Inferior parietal cortex (tissue), 1 donor: Measurements from ENCODE around the gene CEP104.

ENCODE experiments used
- DNase-seq: peaks from one replicate; pipeline ENCODE4 v3.0.0-alpha.2; 2016; ENCODE audit errors: extremely low spot score

Gene CEP104

DNA sequence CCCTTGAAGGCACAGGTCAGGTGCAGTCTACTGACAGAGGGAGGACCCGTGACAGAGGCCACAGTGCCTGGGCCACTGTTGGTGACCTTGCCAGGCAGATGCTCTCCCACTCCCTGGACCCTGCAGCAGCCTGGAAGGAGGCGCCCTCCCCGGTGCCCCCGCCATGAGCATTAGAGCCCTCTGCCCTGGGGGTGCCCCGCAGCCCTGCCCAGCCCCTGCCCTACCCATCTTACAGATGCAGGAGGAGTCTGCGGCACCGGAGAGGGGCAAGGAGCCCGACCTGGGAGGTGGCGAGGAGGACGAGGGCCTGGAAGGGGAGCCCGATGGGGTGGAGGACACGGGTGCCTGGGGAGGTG lies 94.2 kb downstream of the CEP104 start:
- DNase-seq: no peak

DNA sequence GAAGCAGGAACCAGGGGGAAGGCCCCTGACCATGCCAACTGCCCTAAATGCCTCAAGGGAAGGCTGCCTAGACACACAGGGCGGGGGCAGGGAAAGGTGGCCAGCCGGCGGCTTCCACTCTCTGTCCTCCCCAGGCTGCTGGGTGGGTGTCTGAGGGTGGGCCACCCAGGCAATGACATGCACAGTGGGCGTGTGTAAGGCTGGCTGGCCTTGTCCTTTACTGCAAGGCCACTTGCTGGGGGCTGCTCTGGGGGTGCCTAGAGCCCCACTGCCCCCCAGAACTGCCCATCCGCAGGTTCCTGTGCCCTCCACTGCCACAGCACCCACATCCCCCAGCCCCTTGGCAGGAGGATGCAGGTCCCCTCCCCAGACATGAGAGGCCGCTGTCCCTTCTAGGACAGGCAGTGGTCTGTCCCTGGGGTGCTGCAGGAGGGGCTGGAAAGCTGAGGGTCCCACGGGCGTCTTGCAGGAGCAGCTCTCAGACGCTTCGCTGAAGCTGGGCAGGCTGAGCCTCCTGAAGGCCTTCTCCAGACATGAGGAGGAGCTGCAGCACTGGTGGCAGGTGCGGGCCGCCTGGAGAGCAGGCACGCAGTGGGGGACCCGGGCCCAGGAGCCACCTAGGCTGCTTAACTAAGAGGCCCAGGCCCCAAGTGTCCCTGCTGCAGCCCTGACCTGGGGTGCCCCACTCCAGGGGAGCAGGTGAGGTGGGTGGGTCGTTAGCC lies 94.7 kb downstream of the CEP104 start:
- no peak for DNase-seq
